ENCODE results near the gene MPPED2. TPM values are rescaled to one million over a fixed set of nuclear protein-coding genes. Genes with fewer than 3 reads are reported as not detected.

MPPED2 gene
- polyA plus RNA-seq, 1 donor (not counting 4 experiments of a cell fraction or from before 2014, with no cell fraction given) = not detected

- Histone ChIP-seq H3K27me3 (ENCODE audit: control insufficient read depth, extremely low read depth, insufficient read depth, low read length) (no peaks in the 10 kb centered on the region), H3K27ac (ENCODE audit: control insufficient read depth, insufficient read depth, low read length) (no peak overlapping the region), H3K79me2 (ENCODE audit: control insufficient read depth, insufficient read depth, low read length) (no peaks in the 10 kb centered on the region), H4K20me1 (ENCODE audit: control insufficient read depth, extremely low read depth, insufficient read depth, low read length) (no peaks in the 10 kb centered on the region), H3K9ac (ENCODE audit: control insufficient read depth, extremely low read depth, insufficient read depth, low read length) (no peak overlapping the region), H3K4me1 (ENCODE audit: control insufficient read depth, extremely low read depth, insufficient read depth, low read length) (no peaks in the 10 kb centered on the region), H3K36me3 (ENCODE audit: control insufficient read depth in 2 of 2, extremely low read depth in 1 of 2, insufficient read depth in 2 of 2, low read length in 2 of 2) (no peaks in the 10 kb centered on the region), H3K9me3 (ENCODE audit: control insufficient read depth, low read depth, low read length) (no peaks in the 10 kb centered on the region), H3K4me2 (ENCODE audit: control insufficient read depth, extremely low read depth, insufficient read depth, low read depth, low read length) (no peak overlapping the region), H3K4me3 (ENCODE audit: control insufficient read depth in 2 of 3, extremely low read depth in 1 of 3, insufficient read depth in 2 of 3, low read depth in 1 of 3, low read length in 3 of 3) (no peak overlapping the region), H2AFZ (ENCODE audit: control insufficient read depth, low read length) (no peak overlapping the region), H3K9me1 (ENCODE audit: control insufficient read depth, extremely low read depth, insufficient read depth, low read length) (no peaks in the 10 kb centered on the region)
- no peak for FAIRE-seq
- TF ChIP-seq, protein P1, sequence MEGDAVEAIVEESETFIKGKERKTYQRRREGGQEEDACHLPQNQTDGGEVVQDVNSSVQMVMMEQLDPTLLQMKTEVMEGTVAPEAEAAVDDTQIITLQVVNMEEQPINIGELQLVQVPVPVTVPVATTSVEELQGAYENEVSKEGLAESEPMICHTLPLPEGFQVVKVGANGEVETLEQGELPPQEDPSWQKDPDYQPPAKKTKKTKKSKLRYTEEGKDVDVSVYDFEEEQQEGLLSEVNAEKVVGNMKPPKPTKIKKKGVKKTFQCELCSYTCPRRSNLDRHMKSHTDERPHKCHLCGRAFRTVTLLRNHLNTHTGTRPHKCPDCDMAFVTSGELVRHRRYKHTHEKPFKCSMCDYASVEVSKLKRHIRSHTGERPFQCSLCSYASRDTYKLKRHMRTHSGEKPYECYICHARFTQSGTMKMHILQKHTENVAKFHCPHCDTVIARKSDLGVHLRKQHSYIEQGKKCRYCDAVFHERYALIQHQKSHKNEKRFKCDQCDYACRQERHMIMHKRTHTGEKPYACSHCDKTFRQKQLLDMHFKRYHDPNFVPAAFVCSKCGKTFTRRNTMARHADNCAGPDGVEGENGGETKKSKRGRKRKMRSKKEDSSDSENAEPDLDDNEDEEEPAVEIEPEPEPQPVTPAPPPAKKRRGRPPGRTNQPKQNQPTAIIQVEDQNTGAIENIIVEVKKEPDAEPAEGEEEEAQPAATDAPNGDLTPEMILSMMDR (optimal IDR thresholded peaks at IDR 0.05 in 1 of 3, IDR thresholded peaks at IDR 0.05 in 1 of 3, conservative IDR thresholded peaks at IDR 0.05 in 1 of 3; ENCODE audit: extremely low read depth in 1 of 3, insufficient read depth in 2 of 3, low read length in 3 of 3) = no peak
- no peak for TF ChIP-seq EZH2 (IDR thresholded peaks at IDR 0.05; ENCODE audit: low read length)
- no peak for DNase-seq (ENCODE audit: low read depth, low spot score)
- dilution Hi-C loops (cut with MboI; ENCODE audit: extremely low pct_ligation_motif_present, low sequenced_read_pairs) = no loop called here
Observed at GRCh38 chr11:30553521-30554110, 32.5 kb downstream of the MPPED2 start.

GRCh38 chr11:30552839-30553238 lies 33.3 kb downstream of the MPPED2 start:
- dilution Hi-C loops (cut with MboI; ENCODE audit: extremely low pct_ligation_motif_present, low sequenced_read_pairs) = no loop called here
- no peak overlapping the region for H2AFZ ChIP-seq (ENCODE audit: control insufficient read depth, low read length)
- H4K20me1 ChIP-seq (ENCODE audit: control insufficient read depth, extremely low read depth, insufficient read depth, low read length) = no peaks in the 10 kb centered on the region
- no peaks in the 10 kb centered on the region for H3K36me3 ChIP-seq (ENCODE audit: control insufficient read depth in 2 of 2, extremely low read depth in 1 of 2, insufficient read depth in 2 of 2, low read length in 2 of 2)
- no peak overlapping the region for H3K4me3 ChIP-seq (ENCODE audit: control insufficient read depth in 2 of 3, extremely low read depth in 1 of 3, insufficient read depth in 2 of 3, low read depth in 1 of 3, low read length in 3 of 3)
- no peak overlapping the region for H3K4me2 ChIP-seq (ENCODE audit: control insufficient read depth, extremely low read depth, insufficient read depth, low read depth, low read length)
- no peak overlapping the region for H3K9ac ChIP-seq (ENCODE audit: control insufficient read depth, extremely low read depth, insufficient read depth, low read length)
- no peaks in the 10 kb centered on the region for H3K79me2 ChIP-seq (ENCODE audit: control insufficient read depth, insufficient read depth, low read length)
- no peak for DNase-seq (ENCODE audit: low read depth, low spot score)
- TF ChIP-seq, protein P1 (optimal IDR thresholded peaks at IDR 0.05 in 1 of 3, IDR thresholded peaks at IDR 0.05 in 1 of 3, conservative IDR thresholded peaks at IDR 0.05 in 1 of 3; ENCODE audit: extremely low read depth in 1 of 3, insufficient read depth in 2 of 3, low read length in 3 of 3) = no peak
- TF ChIP-seq EZH2 (IDR thresholded peaks at IDR 0.05; ENCODE audit: low read length) = no peak
- H3K4me1 ChIP-seq (ENCODE audit: control insufficient read depth, extremely low read depth, insufficient read depth, low read length) = no peaks in the 10 kb centered on the region
- no peak overlapping the region for H3K27ac ChIP-seq (ENCODE audit: control insufficient read depth, insufficient read depth, low read length)
- no peaks in the 10 kb centered on the region for H3K27me3 ChIP-seq (ENCODE audit: control insufficient read depth, extremely low read depth, insufficient read depth, low read length)
- H3K9me3 ChIP-seq (ENCODE audit: control insufficient read depth, low read depth, low read length) = no peaks in the 10 kb centered on the region
- no peaks in the 10 kb centered on the region for H3K9me1 ChIP-seq (ENCODE audit: control insufficient read depth, extremely low read depth, insufficient read depth, low read length)
- no peak for FAIRE-seq

Data from keratinocyte (primary cell).